Measurements from ENCODE around the gene MYO16.
"Not testable (repeated sequence)": the region's sequence is repeated elsewhere in the genome, so short reads cannot be mapped to it uniquely, and the experiment has no call there.

MYO16 gene

GRCh38 chr13:109192306-109192705, 562.9 kb downstream of the MYO16 start:
- DNase-seq (ENCODE audit: low read depth, low spot score), result no peak

GRCh38 chr13:109196948-109197347, 567.5 kb downstream of the MYO16 start:
- no peak for DNase-seq (ENCODE audit: low read depth, low spot score)

GRCh38 chr13:109198585-109198984, 569.2 kb downstream of the MYO16 start:
- no peak for DNase-seq (ENCODE audit: low read depth, low spot score)

- no peak for DNase-seq (ENCODE audit: low read depth, low spot score)
Measured at GRCh38 chr13:109199280-109199679, 569.9 kb downstream of the MYO16 start.

GRCh38 chr13:109200556-109200955, 571.1 kb downstream of the MYO16 start:
- DNase-seq (ENCODE audit: low read depth, low spot score), result no peak

GRCh38 chr13:109203587-109203986, 574.2 kb downstream of the MYO16 start:
- no peak for DNase-seq (ENCODE audit: low read depth, low spot score)

- no peak for DNase-seq (ENCODE audit: low read depth, low spot score)
Measured at GRCh38 chr13:109204252-109204651, 574.8 kb downstream of the MYO16 start.

DNA sequence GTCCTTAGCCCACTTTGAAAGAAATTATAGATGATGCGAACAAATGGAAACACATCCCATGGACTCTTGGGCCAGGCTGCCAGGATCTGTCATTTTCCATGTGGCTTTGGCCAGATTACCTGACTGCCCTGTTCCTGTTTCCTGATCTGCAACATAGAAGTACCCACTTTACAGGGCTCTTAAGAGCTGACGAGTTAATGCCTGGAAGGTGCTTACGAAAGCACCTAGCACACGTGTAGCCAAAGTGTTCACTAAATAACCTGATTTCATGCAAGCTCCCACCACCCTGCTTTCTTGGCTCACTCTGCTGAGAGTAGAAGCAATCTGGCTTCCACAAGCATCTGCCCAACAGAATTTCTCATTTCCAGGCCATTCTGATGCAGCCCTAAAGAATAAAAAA, 575.2 kb downstream of the MYO16 start:
- no peak for DNase-seq (ENCODE audit: low read depth, low spot score)

DNA sequence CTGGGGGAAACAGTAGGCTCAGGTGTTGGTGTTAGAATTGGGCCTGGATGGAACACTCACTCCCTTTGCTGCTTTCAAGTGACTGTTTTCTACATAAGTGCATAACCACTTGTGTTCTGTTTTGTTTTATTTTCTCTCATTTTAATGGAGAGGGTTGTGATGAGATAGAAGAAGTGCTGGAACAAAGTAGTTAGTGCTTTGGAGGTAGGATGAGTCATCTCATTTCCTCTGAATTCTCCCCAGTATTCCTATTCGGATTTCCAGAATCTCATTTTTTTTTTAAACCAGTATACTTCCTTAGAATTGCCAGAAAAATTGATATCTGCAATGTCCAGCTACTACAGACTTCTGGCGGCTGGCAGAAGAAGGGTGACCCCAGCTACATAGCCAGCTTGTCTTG, 575.9 kb downstream of the MYO16 start:
- no peak for DNase-seq (ENCODE audit: low read depth, low spot score)

DNA sequence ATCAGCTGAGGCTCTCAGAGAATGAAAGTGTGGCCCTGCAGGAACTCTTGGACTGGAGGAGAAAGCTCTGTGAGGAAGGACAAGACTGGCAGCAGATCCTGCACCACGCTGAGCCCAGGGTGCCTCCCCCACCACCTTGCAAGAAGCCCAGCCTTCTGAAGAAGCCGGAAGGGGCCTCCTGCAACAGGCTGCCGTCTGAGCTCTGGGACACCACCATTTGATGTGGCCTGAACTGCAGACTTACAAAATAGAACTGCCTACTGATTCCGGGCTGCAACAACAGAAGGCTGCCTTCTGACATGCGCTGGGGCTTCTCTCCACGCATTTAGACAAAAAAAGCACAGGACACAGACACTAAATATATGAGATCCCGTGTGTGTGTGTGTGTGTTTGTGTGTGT, 577.2 kb downstream of the MYO16 start:
- DNase-seq (ENCODE audit: low read depth, low spot score), result no peak

- DNase-seq (ENCODE audit: low read depth, low spot score), result no peak
Measured at GRCh38 chr13:109207622-109208021, 578.2 kb downstream of the MYO16 start.

- no peak for DNase-seq (ENCODE audit: low read depth, low spot score)
Measured at GRCh38 chr13:109208522-109208921, 579.1 kb downstream of the MYO16 start.

DNA sequence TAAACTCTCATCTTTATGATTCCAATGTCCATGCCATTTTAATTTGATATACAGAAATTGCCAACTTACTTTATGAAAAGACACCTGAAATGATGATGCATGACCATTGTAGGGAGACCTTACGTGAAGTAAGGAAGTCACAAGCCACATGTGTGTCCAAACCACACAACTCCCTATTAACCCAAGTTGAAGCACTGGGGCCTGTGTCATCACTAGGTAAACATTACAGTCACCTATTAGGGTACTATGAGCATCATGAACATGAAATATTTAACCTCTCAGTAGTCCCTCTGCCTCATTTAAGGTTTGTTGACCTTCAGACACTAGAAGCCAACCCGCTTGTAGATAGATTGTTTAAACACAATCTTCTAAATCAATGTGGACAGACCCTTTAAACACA, 580.1 kb downstream of the MYO16 start:
- no peak for DNase-seq (ENCODE audit: low read depth, low spot score)

DNA sequence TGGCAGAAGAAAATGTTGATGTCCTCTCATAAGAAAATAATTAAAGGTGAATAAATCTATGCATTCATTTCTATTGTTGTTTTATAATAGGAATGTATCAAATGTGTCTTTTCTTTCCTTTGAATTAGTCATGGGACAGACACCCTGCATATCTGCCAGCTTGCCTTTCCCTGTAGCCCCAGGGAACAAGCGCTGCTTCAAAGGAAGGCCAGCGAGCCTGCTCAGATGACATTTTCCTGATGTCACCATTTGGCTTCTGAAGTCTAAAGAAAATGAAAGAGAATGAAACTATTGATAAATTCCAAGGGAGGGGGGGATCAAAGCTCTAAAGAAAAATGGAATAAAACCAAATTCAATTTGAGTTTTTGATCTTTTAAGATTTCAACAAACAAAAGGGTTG, 582.2 kb downstream of the MYO16 start:
- no peak for DNase-seq (ENCODE audit: low read depth, low spot score)

GRCh38 chr13:109212650-109213049, 583.2 kb downstream of the MYO16 start:
- no peak for DNase-seq (ENCODE audit: low read depth, low spot score)

DNA sequence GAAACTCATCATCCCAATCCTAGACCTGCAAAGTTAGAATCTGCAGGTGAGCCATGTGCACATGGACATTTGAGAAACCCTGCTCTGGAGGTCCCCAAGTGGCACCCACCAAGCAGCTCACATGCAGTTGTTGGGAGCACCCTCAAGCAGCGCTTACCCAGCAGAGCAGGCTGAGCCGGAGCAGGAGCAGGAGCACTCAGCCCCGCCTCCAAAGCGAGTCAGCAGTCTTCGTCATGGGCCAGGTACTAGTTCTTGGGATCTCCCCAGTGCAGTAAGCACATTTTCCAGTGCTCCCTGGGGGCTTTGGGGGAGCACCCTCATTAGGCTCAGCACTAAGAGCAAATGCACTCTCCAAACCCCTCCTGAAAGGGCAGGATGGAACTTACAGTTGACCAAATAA, 584.3 kb downstream of the MYO16 start:
- DNase-seq (ENCODE audit: low read depth, low spot score), result no peak

- DNase-seq (ENCODE audit: low read depth, low spot score), result no peak
Measured at GRCh38 chr13:109214393-109214792, 585.0 kb downstream of the MYO16 start.

DNA sequence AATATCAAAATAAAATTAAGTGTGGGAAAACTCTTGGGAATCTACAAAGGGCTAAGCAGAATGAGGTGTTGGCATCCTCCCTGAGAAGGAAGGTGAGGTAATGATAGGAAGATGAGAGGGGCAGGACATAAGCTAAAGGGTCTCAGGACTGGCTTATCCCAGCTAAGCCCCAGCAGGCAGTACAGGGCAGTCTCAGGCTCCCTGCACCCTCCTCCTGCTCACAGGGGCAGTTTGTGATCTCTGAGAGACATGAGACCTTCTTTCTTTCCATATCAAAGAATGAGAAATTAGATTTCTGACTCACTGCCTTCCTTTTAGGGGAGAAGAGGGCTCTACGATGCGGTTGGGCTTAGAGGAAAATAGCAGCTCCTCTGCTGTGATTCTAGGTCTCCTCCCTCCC, 586.0 kb downstream of the MYO16 start:
- no peak for DNase-seq (ENCODE audit: low read depth, low spot score)

DNA sequence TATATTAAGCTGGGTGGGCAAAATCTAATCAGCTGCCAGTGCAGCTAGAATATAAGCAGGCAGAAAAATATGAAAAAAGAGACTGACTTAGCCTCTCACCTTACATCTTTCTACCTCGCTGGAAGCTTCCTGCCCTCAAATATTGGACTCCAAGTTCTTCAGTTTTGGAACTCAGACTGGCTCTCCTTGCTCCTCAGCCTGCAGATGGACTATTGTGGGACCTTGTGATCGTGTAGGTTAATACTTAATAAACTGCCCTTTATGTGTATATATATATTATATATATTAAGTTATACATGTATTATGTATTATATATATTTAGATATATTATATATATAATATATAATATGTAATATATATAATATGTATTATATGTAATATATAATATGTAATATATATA, 588.1 kb downstream of the MYO16 start:
- DNase-seq (ENCODE audit: low read depth, low spot score), result not testable (repeated sequence)

GRCh38 chr13:109220631-109221030, 591.2 kb downstream of the MYO16 start:
- DNase-seq (ENCODE audit: low read depth, low spot score), result no peak

- DNase-seq (ENCODE audit: low read depth, low spot score), result no peak
Measured at GRCh38 chr13:109224033-109224432, 594.6 kb downstream of the MYO16 start.

- no peak for DNase-seq (ENCODE audit: low read depth, low spot score)
Measured at GRCh38 chr13:109226631-109227030, 597.2 kb downstream of the MYO16 start.

- DNase-seq (ENCODE audit: low read depth, low spot score), result no peak
Measured at GRCh38 chr13:109227344-109227940, 598.0 kb downstream of the MYO16 start.

DNA sequence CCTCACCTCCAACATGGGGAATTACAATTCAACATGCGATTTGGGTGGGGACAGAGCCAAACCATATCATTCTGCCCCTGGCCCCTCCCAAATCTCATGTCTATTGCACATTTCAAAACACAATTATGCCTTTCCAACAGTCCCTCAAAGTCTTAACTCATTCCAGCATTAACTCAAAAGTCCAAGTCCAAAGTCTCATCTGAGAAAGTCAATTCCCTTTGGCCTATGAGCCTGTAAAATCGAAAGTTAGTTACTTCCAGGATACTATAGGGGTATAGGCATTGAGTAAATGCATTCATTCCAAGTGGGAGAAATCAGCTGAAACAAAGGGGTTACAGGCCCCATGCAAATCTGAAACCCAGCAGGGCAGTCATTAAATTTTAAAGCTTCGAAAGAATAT, 598.8 kb downstream of the MYO16 start:
- DNase-seq (ENCODE audit: low read depth, low spot score), result no peak
